ENCODE data around the gene IBA57.

DNA sequence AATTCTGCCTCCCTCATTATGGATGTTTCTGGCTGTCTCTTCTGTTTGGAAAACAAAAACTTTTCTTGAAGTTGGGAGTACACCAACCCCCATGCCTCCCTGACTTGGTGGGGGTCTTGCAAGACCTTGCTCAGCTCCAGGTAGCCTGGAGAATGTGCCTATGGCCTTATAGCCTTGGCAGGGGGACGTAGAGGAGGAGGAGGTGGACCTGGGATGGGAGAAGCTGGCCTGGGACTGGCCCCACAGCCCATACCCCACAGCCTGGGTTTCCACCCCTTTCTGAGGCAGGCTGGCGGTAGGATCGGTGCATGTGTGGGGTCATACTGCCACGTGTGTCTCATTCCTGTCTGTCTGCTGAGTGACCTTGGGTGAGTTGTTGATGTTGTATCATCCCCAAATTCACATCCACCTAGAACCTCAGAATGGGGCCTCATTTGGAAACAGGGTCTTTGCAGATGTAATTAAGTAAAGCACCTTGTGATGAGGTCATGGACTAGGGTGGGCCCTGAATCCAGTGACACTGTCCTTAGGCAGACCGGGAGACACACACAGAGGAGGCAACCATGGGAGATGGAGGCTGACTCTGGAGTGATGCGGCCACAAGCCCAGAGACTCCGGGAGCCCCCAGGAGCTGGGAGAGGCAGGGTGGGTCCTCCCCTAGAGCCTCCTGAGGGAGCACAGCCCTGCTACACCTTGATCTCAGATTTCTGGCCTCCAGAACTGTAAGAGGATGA lies 60.7 kb downstream of the IBA57 start:
- TF ChIP-seq, protein P1, sequence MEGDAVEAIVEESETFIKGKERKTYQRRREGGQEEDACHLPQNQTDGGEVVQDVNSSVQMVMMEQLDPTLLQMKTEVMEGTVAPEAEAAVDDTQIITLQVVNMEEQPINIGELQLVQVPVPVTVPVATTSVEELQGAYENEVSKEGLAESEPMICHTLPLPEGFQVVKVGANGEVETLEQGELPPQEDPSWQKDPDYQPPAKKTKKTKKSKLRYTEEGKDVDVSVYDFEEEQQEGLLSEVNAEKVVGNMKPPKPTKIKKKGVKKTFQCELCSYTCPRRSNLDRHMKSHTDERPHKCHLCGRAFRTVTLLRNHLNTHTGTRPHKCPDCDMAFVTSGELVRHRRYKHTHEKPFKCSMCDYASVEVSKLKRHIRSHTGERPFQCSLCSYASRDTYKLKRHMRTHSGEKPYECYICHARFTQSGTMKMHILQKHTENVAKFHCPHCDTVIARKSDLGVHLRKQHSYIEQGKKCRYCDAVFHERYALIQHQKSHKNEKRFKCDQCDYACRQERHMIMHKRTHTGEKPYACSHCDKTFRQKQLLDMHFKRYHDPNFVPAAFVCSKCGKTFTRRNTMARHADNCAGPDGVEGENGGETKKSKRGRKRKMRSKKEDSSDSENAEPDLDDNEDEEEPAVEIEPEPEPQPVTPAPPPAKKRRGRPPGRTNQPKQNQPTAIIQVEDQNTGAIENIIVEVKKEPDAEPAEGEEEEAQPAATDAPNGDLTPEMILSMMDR (IDR thresholded peaks at IDR 0.05), result no peak
- no peak for TF ChIP-seq POLR2A (IDR thresholded peaks at IDR 0.05)
